ENCODE results near the gene IL15RA.
"Not testable (repeated sequence)": the region's sequence is repeated elsewhere in the genome, so short reads cannot be mapped to it uniquely, and the experiment has no call there.

IL15RA gene

DNA sequence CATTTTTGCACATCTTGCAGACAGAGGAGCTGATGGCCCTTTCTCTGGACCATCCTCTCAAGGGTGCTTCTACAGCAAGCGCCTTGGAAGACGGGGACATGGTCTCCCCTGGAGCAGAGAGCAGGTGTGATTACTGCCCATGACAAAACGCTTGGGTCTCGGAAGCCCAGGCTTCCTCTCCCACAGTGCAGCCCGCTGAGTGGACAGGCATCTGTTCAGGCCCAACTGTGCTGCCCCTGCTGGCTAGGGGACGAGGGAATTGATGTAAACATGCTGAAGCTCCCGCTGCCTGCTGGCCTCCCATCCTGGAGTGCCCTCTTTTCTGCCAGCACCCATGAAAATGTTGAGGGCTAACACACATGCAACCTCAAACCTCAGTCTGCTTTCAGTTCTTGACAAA is 14.3 kb downstream of the IL15RA start:
- DNase-seq (ENCODE audit: low read depth): no peak
- H3K4me3 ChIP-seq (ENCODE audit: low read length): no peak overlapping the region
- TF ChIP-seq, protein P1, sequence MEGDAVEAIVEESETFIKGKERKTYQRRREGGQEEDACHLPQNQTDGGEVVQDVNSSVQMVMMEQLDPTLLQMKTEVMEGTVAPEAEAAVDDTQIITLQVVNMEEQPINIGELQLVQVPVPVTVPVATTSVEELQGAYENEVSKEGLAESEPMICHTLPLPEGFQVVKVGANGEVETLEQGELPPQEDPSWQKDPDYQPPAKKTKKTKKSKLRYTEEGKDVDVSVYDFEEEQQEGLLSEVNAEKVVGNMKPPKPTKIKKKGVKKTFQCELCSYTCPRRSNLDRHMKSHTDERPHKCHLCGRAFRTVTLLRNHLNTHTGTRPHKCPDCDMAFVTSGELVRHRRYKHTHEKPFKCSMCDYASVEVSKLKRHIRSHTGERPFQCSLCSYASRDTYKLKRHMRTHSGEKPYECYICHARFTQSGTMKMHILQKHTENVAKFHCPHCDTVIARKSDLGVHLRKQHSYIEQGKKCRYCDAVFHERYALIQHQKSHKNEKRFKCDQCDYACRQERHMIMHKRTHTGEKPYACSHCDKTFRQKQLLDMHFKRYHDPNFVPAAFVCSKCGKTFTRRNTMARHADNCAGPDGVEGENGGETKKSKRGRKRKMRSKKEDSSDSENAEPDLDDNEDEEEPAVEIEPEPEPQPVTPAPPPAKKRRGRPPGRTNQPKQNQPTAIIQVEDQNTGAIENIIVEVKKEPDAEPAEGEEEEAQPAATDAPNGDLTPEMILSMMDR (conservative IDR thresholded peaks at IDR 0.05; ENCODE audit: low read length): no peak

DNA sequence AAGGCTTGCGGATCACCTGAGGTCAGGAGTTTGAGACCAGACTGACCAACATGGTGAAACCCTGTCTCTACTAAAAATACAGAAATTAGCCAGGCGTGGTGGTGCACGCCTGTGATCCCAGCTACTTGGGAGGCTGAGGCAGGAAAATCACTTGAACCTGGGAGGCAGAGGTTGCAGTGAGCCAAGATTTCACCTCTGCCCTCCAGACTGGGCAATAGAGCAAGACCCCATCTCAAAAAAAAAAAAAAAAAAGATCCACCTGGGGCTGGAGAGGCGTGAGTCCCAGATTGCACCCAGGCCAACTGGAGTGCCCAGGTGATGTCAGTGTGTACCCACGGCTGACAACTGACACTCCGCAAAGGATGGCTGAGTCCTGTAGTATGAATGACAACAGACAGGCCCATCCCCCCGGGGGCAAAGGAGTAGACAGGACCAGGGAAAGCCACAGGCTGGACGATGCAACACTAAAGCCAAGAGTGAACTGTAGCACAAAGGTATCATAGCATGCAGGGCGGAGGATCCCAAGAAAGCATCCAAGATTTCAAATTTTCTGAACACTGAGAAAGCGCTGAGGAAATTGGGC is 14.9 kb downstream of the IL15RA start:
- DNase-seq (ENCODE audit: low read depth); H3K4me3 ChIP-seq (ENCODE audit: low read length): not testable (repeated sequence)

DNA sequence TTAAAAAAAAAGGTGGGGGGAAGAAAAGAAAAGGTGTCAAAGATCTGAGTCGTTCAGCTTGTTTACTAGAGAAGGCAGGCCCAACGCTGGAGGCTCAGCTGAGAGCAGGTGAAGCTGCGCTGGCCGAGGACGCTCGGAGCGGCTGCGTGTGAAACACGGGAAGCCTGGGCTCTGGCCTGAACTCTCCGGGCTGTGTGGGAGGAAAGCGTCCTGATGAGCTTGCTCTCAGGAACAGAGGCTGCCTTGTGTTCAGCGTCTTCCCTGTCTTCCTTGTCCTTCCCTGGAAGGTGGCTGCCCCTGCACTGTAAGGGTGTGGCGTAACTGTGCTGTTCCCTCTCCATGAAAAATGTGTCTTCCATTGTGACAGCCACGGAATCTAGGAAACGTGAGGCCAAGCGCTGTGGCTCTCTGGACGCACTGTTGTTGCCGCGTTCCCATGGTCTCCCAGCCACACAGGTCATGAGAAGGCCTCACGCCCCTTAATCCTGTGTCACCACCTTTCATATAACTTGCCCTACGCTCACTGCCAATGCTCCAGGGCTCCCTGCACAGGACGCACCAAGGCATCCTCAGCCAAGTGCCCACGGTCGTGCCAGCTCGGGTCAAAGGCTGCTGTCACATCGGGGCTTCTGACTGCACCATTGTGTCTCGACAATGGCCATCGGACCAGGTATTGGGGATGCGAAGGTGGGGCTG is 15.8 kb downstream of the IL15RA start:
- TF ChIP-seq, protein P1 (conservative IDR thresholded peaks at IDR 0.05; ENCODE audit: low read length): no peak
- H3K4me3 ChIP-seq (ENCODE audit: low read length): no peak overlapping the region
- no peak for DNase-seq (ENCODE audit: low read depth)

DNA sequence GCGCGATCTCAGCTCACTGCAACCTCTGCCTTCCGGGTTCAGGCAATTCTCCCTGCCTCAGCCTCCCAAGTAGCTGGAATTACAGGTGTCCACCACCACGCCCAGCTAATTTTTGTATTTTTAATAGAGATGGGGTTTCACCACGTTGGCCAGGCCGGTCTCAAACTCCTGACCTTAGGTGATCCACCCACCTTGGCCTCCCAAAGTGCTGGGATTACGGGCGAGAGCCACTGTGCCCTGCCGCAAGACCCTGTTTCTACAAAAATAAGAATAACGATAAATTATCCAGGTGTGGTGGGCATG is 16.4 kb downstream of the IL15RA start:
- DNase-seq (ENCODE audit: low read depth); H3K4me3 ChIP-seq (ENCODE audit: low read length): not testable (repeated sequence)

DNA sequence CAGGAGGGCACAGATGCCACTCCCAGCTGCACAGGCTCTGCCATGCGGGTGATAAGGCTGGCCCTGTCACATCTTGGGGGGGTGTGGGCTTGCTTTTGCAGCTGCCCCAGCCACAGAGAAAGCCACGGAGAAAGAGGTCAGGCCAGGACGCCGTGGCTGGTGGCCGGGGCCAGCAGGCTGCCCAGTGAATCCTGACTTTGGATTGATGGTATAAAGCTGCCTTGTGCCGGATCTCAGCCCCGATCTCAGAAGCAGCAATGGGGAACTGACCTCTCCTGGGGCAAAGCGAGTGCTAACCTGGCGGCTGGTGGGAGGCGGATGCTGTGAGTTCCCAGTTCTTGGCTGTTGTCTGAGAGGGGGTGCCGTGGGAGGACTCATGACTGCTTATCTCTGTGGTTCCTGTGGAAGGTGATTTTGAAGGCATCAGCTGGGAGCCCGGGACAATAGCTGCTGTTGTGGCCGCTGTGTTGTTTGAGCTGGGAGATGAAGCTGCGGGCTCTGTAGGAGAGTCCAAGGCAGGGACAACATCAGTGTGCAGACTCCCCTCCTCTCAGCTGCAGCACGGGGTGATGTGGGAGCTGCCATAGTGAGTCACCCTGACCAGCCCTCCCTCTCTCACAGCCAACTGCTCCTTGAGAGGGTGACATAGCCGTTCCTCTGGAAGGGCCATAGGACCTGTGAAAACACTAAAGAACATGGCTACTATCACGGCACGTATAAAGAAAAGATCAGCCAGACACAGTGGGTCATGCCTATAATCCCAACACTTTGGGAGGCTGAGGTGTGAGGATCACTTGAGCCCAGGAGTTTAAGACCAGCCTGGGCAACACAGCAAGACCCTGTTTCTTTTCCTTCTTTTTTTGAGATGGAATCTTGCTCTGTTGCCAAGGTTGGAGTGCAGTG is 17.0 kb downstream of the IL15RA start:
- no peak overlapping the region for H3K4me3 ChIP-seq (ENCODE audit: low read length)
- no peak for DNase-seq (ENCODE audit: low read depth)
- TF ChIP-seq, protein P1 (conservative IDR thresholded peaks at IDR 0.05; ENCODE audit: low read length): no peak

DNA sequence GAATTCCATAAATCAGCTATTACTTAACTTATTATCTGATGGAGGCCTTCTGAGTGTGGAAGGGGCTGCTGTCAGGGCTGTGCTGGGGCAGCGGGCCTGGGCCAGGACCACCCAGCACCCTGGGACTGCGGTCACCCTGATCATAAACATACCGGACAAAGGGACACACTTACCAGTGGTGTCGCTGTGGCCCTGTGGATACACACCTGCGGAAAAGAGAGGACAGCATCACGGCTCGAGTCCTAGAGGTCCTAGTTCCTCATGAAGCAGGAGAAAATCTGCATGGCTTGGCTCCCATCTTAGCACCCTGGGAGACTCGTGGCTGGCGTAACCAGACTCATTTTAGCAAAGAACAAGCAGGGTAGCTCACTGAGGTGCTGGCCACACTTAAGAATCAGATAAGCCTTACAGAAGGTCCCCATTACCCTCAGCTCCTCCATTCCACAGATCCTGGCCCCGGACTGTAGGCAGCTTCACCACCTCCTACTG is 17.7 kb downstream of the IL15RA start:
- TF ChIP-seq, protein P1 (conservative IDR thresholded peaks at IDR 0.05; ENCODE audit: low read length): no peak
- DNase-seq (ENCODE audit: low read depth): no peak
- H3K4me3 ChIP-seq (ENCODE audit: low read length): no peak overlapping the region

DNA sequence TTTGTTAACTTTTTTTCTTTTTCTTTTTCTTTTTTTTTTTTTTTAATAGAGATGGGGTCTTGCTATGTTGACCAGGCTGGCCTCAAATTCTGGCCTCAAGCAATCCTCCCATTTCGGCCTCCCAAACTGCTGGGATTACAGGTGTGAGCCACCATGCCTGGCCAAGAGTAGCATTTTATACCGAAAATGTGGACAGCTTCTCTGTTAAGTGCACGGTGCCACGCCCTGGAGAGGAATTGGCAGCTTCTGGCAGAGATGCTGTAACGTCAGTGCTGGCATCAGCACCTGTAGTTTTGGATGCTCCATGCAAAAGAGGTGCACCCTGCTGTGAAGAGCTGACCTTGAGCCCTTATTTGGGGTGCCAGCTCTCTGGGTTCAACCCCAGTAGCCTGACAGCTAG is 18.2 kb downstream of the IL15RA start:
- H3K4me3 ChIP-seq (ENCODE audit: low read length): no peak overlapping the region
- TF ChIP-seq, protein P1 (conservative IDR thresholded peaks at IDR 0.05; ENCODE audit: low read length): no peak
- no peak for DNase-seq (ENCODE audit: low read depth)

DNA sequence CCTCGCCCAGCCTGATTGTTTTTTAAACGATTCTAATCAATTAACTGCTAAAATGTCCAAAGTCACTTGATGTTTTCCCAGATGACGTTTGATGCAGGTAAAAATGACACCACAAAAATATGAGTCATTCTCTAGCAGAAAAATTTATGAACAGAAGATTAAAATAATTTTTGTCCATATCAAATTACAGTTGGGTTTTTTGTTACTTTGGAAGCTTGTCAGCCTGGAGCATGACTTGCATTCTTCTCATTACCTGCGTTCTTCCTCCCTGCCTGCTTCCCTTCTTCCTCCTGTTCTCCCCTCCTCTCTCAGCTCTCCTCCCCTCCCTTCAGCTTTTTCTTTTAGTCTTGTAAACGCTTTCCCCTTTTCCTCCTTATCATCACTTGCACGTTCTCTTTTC is 18.7 kb downstream of the IL15RA start:
- no peak overlapping the region for H3K4me3 ChIP-seq (ENCODE audit: low read length)
- DNase-seq (ENCODE audit: low read depth): no peak
- TF ChIP-seq, protein P1 (conservative IDR thresholded peaks at IDR 0.05; ENCODE audit: low read length): no peak
